Loucy (cell line): Measurements from ENCODE around the gene HIP1R.

ENCODE experiments used
- H2AFZ ChIP-seq: fragments of 200-600 bp; sonication (generic); 2 replicates; pipeline ENCODE4 v1.6.0; 2016; ENCODE audit warnings: antibody characterized with exemption, mild to moderate bottlenecking, low read length, moderate library complexity
- H3F3A ChIP-seq: fragments of 200-600 bp; 2 replicates; pipeline ENCODE4 v1.6.0; 2016; ENCODE audit warnings: antibody characterized with exemption, low read depth, mild to moderate bottlenecking
- H3K27me3 ChIP-seq: fragments of 200-600 bp; sonication (generic); 2 replicates; pipeline ENCODE4 v1.6.1; 2014; ENCODE audit warnings: low read length, mild to moderate bottlenecking; ENCODE audit not compliant: insufficient read depth, poor library complexity, severe bottlenecking
- H3K36me3 ChIP-seq: fragments of 200-600 bp; sonication (generic); 2 replicates; pipeline ENCODE4 v1.6.1; 2016; ENCODE audit warnings: low read length; ENCODE audit not compliant: insufficient read depth
- H3K4me1 ChIP-seq: fragments of 200-600 bp; sonication (generic); 2 replicates; pipeline ENCODE4 v1.5.1; 2014; ENCODE audit warnings: low read length, mild to moderate bottlenecking; ENCODE audit not compliant: insufficient read depth, poor library complexity, severe bottlenecking
- H3K4me2 ChIP-seq: fragments of 200-600 bp; sonication (generic); 2 replicates; pipeline ENCODE4 v1.6.0; 2014; ENCODE audit warnings: antibody characterized with exemption, low read length, low read depth, mild to moderate bottlenecking; ENCODE audit not compliant: poor library complexity, severe bottlenecking
- H3K4me3 ChIP-seq: fragments of 200-600 bp; sonication (generic); 2 replicates; pipeline ENCODE4 v1.5.1; 2014; ENCODE audit warnings: low read length, mild to moderate bottlenecking, mixed read lengths; ENCODE audit not compliant: poor library complexity, severe bottlenecking
- H3K79me2 ChIP-seq: fragments of 200-600 bp; sonication (generic); 2 replicates; pipeline ENCODE4 v1.6.1; 2014; ENCODE audit warnings: low read length; ENCODE audit not compliant: insufficient read depth
- H3K9ac ChIP-seq: fragments of 200-600 bp; sonication (generic); 2 replicates; pipeline ENCODE4 v1.6.0; 2014; ENCODE audit warnings: mild to moderate bottlenecking, low read depth, low read length, moderate library complexity; ENCODE audit not compliant: poor library complexity, severe bottlenecking
- H3K9me2 ChIP-seq: fragments of 200-600 bp; sonication (generic); replicated peaks from 2 replicates; pipeline ENCODE4 v1.6.1; 2016; ENCODE audit warnings: low read depth, low read length, mixed read lengths
- H3K9me3 ChIP-seq: fragments of 200-600 bp; sonication (generic); 2 replicates; pipeline ENCODE4 v1.6.1; 2014; ENCODE audit warnings: mild to moderate bottlenecking, antibody characterized with exemption, low read length, low read depth; ENCODE audit not compliant: insufficient read depth
- H4K20me1 ChIP-seq: fragments of 200-600 bp; sonication (generic); 2 replicates; pipeline ENCODE4 v1.6.0; 2014; ENCODE audit warnings: antibody characterized with exemption, low read length, mild to moderate bottlenecking; ENCODE audit not compliant: insufficient read depth, poor library complexity, severe bottlenecking
- EZH2phosphoT487 ChIP-seq: fragments of 200-600 bp; IDR thresholded peaks from 2 replicates; pipeline ENCODE4 v1.6.1; 2018; ENCODE audit warnings: antibody characterized with exemption, mild to moderate bottlenecking, moderate library complexity, borderline replicate concordance
- TF ChIP-seq, protein P1 (sequence below): fragments of 200-600 bp; sonication (generic); conservative IDR thresholded peaks from 2 replicates; pipeline ENCODE4 v1.5.1; 2014; ENCODE audit warnings: mild to moderate bottlenecking, antibody characterized with exemption, low read length

Gene HIP1R

DNA sequence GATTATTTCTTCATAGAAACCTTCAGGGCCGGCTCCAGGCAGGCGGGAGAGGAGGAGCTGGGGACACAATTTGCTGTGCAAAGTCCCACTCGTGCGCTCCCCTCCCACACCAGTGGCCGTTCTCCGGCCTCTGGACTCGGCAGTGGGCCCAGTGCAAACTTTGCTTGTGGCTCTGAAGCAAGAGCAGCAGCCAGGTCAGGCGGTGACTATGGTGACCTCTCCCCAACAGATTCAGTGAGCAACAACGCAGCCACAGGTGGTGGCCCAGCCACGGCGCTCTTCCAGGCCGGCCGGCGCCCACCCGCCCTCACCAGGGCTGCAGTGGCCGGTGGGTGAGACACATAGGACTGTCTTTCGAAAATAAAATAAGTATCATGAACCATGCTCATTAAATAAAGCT lies 31.1 kb downstream of the HIP1R start:
- Histone ChIP-seq H3K4me2 (no peak overlapping the region), H3K9ac (no peak overlapping the region), H3K79me2 (peaks cover 7% of the 10 kb centered on the region; the same call in 1 of the 2 replicates)

DNA sequence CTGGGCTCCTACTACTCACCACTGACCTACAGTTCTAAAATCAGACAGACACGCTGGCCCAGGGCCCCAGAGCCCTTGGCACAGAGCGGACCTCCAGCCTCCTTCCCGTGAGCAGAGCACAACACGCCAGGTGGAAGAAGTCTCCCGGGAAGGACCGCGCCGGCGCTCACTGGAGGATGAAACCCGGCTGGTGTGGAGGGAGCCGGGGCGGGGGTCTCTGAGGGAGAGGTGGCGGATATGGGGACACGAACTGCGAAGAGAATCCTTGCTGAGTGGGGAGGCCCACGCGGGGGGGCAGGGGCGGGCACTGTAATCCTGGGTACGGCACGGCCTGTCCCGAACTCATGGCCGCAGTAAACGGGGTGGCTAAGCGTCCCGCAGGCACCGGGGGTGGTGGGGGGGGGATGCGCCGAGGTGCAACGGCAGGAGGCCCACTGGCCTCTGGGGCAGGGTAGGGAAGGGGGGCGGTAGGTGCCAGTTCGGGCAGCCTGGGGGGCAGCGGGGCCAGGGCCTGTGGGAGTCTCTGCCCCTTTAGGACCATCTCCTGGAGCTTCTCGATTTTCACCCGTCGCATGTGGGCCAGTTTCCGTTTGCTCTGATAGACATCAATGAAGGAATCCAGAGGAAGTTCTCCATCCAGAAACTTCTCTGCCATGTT lies 31.8 kb downstream of the HIP1R start:
- H2AFZ ChIP-seq = no peak overlapping the region
- H3K4me3 ChIP-seq = no peak overlapping the region
- H3K9ac ChIP-seq = no peak overlapping the region
- peaks cover 14% of the 10 kb centered on the region; the same call in 1 of the 2 replicates for H3K79me2 ChIP-seq
- peaks cover 12% of the 10 kb centered on the region for H4K20me1 ChIP-seq
- no peak overlapping the region for H3K4me2 ChIP-seq
- no peaks in the 10 kb centered on the region for H3K9me2 ChIP-seq
- peaks cover 4% of the 10 kb centered on the region for H3K4me1 ChIP-seq
- H3K27me3 ChIP-seq = no peaks in the 10 kb centered on the region
- TF ChIP-seq, protein P1, sequence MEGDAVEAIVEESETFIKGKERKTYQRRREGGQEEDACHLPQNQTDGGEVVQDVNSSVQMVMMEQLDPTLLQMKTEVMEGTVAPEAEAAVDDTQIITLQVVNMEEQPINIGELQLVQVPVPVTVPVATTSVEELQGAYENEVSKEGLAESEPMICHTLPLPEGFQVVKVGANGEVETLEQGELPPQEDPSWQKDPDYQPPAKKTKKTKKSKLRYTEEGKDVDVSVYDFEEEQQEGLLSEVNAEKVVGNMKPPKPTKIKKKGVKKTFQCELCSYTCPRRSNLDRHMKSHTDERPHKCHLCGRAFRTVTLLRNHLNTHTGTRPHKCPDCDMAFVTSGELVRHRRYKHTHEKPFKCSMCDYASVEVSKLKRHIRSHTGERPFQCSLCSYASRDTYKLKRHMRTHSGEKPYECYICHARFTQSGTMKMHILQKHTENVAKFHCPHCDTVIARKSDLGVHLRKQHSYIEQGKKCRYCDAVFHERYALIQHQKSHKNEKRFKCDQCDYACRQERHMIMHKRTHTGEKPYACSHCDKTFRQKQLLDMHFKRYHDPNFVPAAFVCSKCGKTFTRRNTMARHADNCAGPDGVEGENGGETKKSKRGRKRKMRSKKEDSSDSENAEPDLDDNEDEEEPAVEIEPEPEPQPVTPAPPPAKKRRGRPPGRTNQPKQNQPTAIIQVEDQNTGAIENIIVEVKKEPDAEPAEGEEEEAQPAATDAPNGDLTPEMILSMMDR = no peak
- TF ChIP-seq EZH2phosphoT487 = no peak
- H3F3A ChIP-seq = no peaks in the 10 kb centered on the region
- no peaks in the 10 kb centered on the region for H3K9me3 ChIP-seq
- H3K36me3 ChIP-seq = peaks cover 70% of the 10 kb centered on the region; the same call in 1 of the 2 replicates

More for the DNA sequence above, 31.1 kb downstream of the HIP1R start:
- H4K20me1 ChIP-seq = peaks cover 6% of the 10 kb centered on the region
- no peak overlapping the region for H2AFZ ChIP-seq
- peaks cover 68% of the 10 kb centered on the region; the same call in 1 of the 2 replicates for H3K36me3 ChIP-seq
- H3K27me3 ChIP-seq = no peaks in the 10 kb centered on the region
- no peaks in the 10 kb centered on the region for H3K9me2 ChIP-seq
- H3K9me3 ChIP-seq = no peaks in the 10 kb centered on the region
- H3K4me3 ChIP-seq = no peak overlapping the region
- H3K4me1 ChIP-seq = no peaks in the 10 kb centered on the region
- no peaks in the 10 kb centered on the region for H3F3A ChIP-seq
- TF ChIP-seq EZH2phosphoT487 = no peak
- TF ChIP-seq, protein P1 = no peak

DNA sequence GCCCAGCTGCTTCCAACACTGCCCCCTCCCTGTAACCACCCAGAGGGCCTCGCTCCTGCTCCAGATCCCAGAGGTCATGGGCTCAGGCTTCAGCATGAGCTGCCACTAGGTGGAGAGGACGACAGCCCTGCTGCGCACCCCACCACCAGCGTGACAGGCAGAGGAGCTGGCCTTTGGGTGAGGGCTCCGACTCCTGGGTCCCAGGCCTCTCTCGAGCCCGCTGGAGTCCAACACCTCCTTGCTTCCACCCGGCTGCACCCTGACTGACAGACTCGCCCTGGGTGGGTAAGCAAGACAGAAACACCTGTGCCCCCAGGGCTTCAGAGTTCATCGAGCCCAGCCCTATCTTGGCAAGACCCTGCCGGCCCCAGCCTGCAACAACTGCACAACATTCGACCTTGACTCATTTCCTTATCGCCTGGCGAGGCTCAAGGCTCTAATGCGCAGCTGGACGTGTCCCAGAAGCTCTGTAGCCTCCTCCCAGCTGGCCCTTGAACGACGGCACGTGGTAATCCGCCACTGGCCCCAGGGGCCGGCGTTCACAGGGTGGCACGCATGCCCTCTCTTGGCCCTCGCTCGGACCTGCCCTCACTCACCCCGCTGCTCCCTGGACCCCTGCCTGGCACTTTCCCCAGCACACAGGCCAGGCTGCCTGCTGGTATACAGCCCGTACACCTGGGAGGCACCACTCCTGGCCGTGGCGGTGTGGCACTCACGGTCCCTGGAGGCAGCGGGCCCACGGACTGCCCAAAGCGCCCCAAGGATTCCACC lies 32.6 kb downstream of the HIP1R start:
- Histone ChIP-seq H3K27me3 (no peaks in the 10 kb centered on the region), H3K9me2 (no peaks in the 10 kb centered on the region), H3K4me2 (no peak overlapping the region), H3K79me2 (peaks cover 22% of the 10 kb centered on the region), H3F3A (no peaks in the 10 kb centered on the region), H3K36me3 (peaks cover 70% of the 10 kb centered on the region; the same call in 1 of the 2 replicates), H4K20me1 (peaks cover 20% of the 10 kb centered on the region), H3K4me1 (peaks cover 12% of the 10 kb centered on the region), H2AFZ (no peak overlapping the region), H3K4me3 (no peak overlapping the region), H3K9me3 (no peaks in the 10 kb centered on the region), H3K9ac (no peak overlapping the region)
- TF ChIP-seq EZH2phosphoT487 = no peak
- TF ChIP-seq, protein P1 = peak; percentile 28; the same call in 1 of the 2 replicates
